ENCODE data around the gene GPC3. TPM values are rescaled to one million over a fixed set of nuclear protein-coding genes. Genes with fewer than 3 reads are reported as not detected.

GPC3 gene
- total and polyA plus RNA-seq, 2 of the 4 experiments (the other 2 are of a cell fraction) = not detected

DNA sequence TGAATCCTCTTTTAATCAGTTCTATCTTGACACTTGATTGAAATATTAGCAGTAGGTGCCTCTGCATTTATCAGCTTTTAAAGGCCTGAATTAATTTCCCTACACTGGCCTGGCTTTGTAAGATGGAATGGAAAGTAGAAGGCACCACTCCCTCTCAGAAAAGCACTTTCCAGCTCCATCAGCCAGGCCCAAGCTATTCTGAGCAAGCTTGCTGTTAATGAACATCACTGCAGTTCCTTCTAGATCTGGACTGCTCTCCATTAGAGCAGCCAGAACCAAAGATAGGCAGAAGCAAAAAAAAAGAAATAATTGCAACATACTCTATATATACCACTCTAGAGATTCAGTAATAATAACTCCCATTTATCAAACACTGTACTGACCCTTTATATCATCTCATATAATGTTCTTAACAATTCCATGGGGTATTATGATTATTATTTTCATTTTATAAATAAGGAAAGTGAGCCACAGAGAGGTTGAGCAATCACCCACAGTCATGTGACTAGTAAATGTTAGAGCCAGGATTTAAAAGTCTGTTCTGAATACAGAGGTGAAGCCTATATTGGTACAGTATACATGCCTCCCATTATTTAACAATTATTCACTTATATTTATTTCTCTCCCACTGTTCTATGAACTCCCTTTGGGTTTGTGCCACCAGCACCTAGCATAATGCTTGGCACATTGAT is 39.4 kb upstream of the GPC3 start:
- ChIA-PET CTCF (no interaction called here), POLR2A (ENCODE audit: unreplicated experiment) (no interaction called here)
- Histone ChIP-seq H3K9me3 (ENCODE audit: control insufficient read depth, insufficient read depth, low read length) (no peaks in the 10 kb centered on the region), H4K20me1 (ENCODE audit: insufficient read depth, low read length) (no peaks in the 10 kb centered on the region), H4K8ac (ENCODE audit: low read depth in 2 of 2, low read length in 2 of 2) (no peak overlapping the region), H3K4me3 (ENCODE audit: insufficient read depth, low read depth, low read length) (no peak overlapping the region), H2BK15ac (ENCODE audit: low read depth, low read length) (no peak overlapping the region), H3K36me3 (ENCODE audit: control insufficient read depth, insufficient read depth, low read length) (no peaks in the 10 kb centered on the region), H3K14ac (replicated peaks; ENCODE audit: low read depth, low read length) (no peak overlapping the region), H4K91ac (ENCODE audit: insufficient read depth, low read depth, low read length) (no peak overlapping the region), H3K4ac (ENCODE audit: low read depth, low read length) (no peak overlapping the region), H3K79me1 (ENCODE audit: low read depth in 1 of 2, low read length in 2 of 2) (no peaks in the 10 kb centered on the region), H3K23ac (ENCODE audit: low read depth, low read length) (no peak overlapping the region), H2BK5ac (ENCODE audit: low read depth, low read length, poor library complexity, severe bottlenecking) (no peak overlapping the region), H2BK120ac (ENCODE audit: low read depth, low read length) (no peak overlapping the region), H3K56ac (ENCODE audit: extremely low read depth, insufficient read depth, low read length) (no peak overlapping the region), H3K27me3 (ENCODE audit: control insufficient read depth, insufficient read depth, low read length) (no peaks in the 10 kb centered on the region), H3K9me1 (ENCODE audit: insufficient read depth, low read length) (no peaks in the 10 kb centered on the region), H4K5ac (ENCODE audit: low read depth, low read length) (no peak overlapping the region), H2AK9ac (replicated peaks; ENCODE audit: low read depth, low read length, poor library complexity) (no peak overlapping the region), H2BK20ac (ENCODE audit: low read depth, low read length) (no peak overlapping the region), H2AFZ (replicated peaks; ENCODE audit: low read length, poor library complexity) (no peak overlapping the region), H3K9ac (ENCODE audit: low read depth, low read length) (no peak overlapping the region), H3K4me1 (ENCODE audit: control insufficient read depth, insufficient read depth, low read length) (no peaks in the 10 kb centered on the region), H3K18ac (ENCODE audit: low read depth, low read length) (no peak overlapping the region), H3K27ac (ENCODE audit: insufficient read depth, low read length) (no peak overlapping the region), H2AK5ac (ENCODE audit: low read depth, low read length) (no peak overlapping the region), H3K4me2 (ENCODE audit: low read depth, low read length) (no peak overlapping the region)
- intact Hi-C loops (cut with micrococcal nuclease) (loop anchor here (10.0 kb wide), 1 partner anchor 330 kb away; no protein-coding TSS in a partner anchor), in situ Hi-C loops (cut with MboI; ENCODE audit: low sequenced_read_pairs) (no loop called here), dilution Hi-C loops (cut with HindIII; ENCODE audit: low sequenced_read_pairs, unreplicated experiment) (no loop called here)
- ATAC-seq (ENCODE audit: low read depth) (no peak), DNase-seq (no peak)
- BruUV-seq (replicated peaks) = no TSS peak
- no peak for TF ChIP-seq SMC3 (IDR thresholded peaks at IDR 0.05; ENCODE audit: low read depth, low read length)
- no peak for TF ChIP-seq NFE2L2 (IDR thresholded peaks at IDR 0.05; ENCODE audit: low read depth, low read length)
- TF ChIP-seq RAD21 (IDR thresholded peaks at IDR 0.05; ENCODE audit: low read length) = no peak
- TF ChIP-seq, protein P1, sequence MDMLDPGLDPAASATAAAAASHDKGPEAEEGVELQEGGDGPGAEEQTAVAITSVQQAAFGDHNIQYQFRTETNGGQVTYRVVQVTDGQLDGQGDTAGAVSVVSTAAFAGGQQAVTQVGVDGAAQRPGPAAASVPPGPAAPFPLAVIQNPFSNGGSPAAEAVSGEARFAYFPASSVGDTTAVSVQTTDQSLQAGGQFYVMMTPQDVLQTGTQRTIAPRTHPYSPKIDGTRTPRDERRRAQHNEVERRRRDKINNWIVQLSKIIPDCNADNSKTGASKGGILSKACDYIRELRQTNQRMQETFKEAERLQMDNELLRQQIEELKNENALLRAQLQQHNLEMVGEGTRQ (IDR thresholded peaks at IDR 0.05; ENCODE audit: low read depth, low read length) = no peak
- no peak for TF ChIP-seq RCOR1 (IDR thresholded peaks at IDR 0.05; ENCODE audit: insufficient replicate concordance, low read length)
- no peak for TF ChIP-seq RFX5 (IDR thresholded peaks at IDR 0.05; ENCODE audit: low read depth, low read length)
- no peak for TF ChIP-seq MAZ (IDR thresholded peaks at IDR 0.05; ENCODE audit: borderline replicate concordance, low read depth, low read length)
- no peak for TF ChIP-seq CHD1 (IDR thresholded peaks at IDR 0.05; ENCODE audit: low read depth, low read length)
- no peak for TF ChIP-seq MAFK (IDR thresholded peaks at IDR 0.05; ENCODE audit: low read depth, low read length)
- no peak for TF ChIP-seq BHLHE40 (IDR thresholded peaks at IDR 0.05; ENCODE audit: low read depth, low read length)
- TF ChIP-seq, protein P2, sequence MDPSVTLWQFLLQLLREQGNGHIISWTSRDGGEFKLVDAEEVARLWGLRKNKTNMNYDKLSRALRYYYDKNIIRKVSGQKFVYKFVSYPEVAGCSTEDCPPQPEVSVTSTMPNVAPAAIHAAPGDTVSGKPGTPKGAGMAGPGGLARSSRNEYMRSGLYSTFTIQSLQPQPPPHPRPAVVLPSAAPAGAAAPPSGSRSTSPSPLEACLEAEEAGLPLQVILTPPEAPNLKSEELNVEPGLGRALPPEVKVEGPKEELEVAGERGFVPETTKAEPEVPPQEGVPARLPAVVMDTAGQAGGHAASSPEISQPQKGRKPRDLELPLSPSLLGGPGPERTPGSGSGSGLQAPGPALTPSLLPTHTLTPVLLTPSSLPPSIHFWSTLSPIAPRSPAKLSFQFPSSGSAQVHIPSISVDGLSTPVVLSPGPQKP (IDR thresholded peaks at IDR 0.05; ENCODE audit: borderline replicate concordance, low read depth, low read length) = no peak
- no peak for TF ChIP-seq CTCF (conservative IDR thresholded peaks at IDR 0.05; ENCODE audit: low read depth, low read length)
- no peak for TF ChIP-seq POLR2A (IDR thresholded peaks at IDR 0.05; ENCODE audit: low read depth, low read length)
- TF ChIP-seq CEBPB (IDR thresholded peaks at IDR 0.05; ENCODE audit: low read depth, low read length) = no peak
- no peak for TF ChIP-seq FOS (IDR thresholded peaks at IDR 0.05; ENCODE audit: low read depth, low read length)
- no peak for TF ChIP-seq MXI1 (IDR thresholded peaks at IDR 0.05; ENCODE audit: borderline replicate concordance, low read depth, low read length)

Data from IMR-90 (cell line).